ENCODE results near the gene STK39. TPM values are rescaled to one million over a fixed set of nuclear protein-coding genes. Genes with fewer than 3 reads are reported as not detected.
A peak's percentile ranks its signal among the peaks of the same experiment; 100 is the strongest.

STK39 gene
- total and polyA plus RNA-seq, 9 of the 15 experiments (the other 6 are each of a cell fraction or from before 2014, with no cell fraction given): 0.19 to 0.76 (median 0.51) TPM

- TF ChIP-seq, protein P1, sequence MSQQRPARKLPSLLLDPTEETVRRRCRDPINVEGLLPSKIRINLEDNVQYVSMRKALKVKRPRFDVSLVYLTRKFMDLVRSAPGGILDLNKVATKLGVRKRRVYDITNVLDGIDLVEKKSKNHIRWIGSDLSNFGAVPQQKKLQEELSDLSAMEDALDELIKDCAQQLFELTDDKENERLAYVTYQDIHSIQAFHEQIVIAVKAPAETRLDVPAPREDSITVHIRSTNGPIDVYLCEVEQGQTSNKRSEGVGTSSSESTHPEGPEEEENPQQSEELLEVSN (IDR thresholded peaks at IDR 0.05; ENCODE audit: borderline replicate concordance in 1 of 2, extremely low read depth in 1 of 2, insufficient read depth in 1 of 2, insufficient read length in 1 of 2, low read depth in 1 of 2, low read length in 1 of 2, poor library complexity in 1 of 2, severe bottlenecking in 1 of 2): peak in 1 of 2 experiments; percentile 17
- TF ChIP-seq MGA (IDR thresholded peaks at IDR 0.05) (peak; percentile 92), DIDO1 (tag; IDR thresholded peaks at IDR 0.05; ENCODE audit: low read depth) (0 out of 2 replicates have a peak, but pooled peaks have one; percentile 15), RBFOX2 (IDR thresholded peaks at IDR 0.05; ENCODE audit: low read depth, low read length) (peak; percentile 47; the same call in 1 of the 2 replicates), ZNF79 (CRISPR knock-in tag; IDR thresholded peaks at IDR 0.05; ENCODE audit: low read depth) (no peak), HNRNPL (IDR thresholded peaks at IDR 0.05; ENCODE audit: low read depth, low read length) (no peak), EP400 (IDR thresholded peaks at IDR 0.05) (peak; percentile 25; the same call in 1 of the 2 replicates), MTA3 (IDR thresholded peaks at IDR 0.05; ENCODE audit: borderline replicate concordance) (peak; percentile 54; the same call in 1 of the 2 replicates), JUND (IDR thresholded peaks at IDR 0.05; ENCODE audit: borderline replicate concordance, low read depth, low read length) (peak; percentile 89), JUND (tag; IDR thresholded peaks at IDR 0.05; ENCODE audit: borderline replicate concordance, low read depth, low read length) (peak; percentile 86; the same call in 1 of the 3 replicates), NR0B1 (IDR thresholded peaks at IDR 0.05; ENCODE audit: partially characterized antibody) (no peak)
Observed at GRCh38 chr2:167960089-167960747, 287.2 kb downstream of the STK39 start (continued).

All from K562 (cell line).